Fibroblast of gingiva (primary cell): ENCODE results near the gene CHKA.
"Not testable (repeated sequence)": the region's sequence is repeated elsewhere in the genome, so short reads cannot be mapped to it uniquely, and the experiment has no call there.

Source experiments
- DNase-seq: peaks from one replicate; pipeline ENCODE4 v3.0.0-alpha.2; 2011; ENCODE audit warnings: low read depth

The CHKA gene

GRCh38 chr11:68116126-68116525, 5.1 kb downstream of the CHKA start:
- DNase-seq, result no peak

GRCh38 chr11:68115285-68115684, 5.9 kb downstream of the CHKA start:
- DNase-seq, result no peak

- DNase-seq, result peak; percentile 72
Measured at GRCh38 chr11:68113986-68114385, 7.2 kb downstream of the CHKA start.

GRCh38 chr11:68107689-68108088, 13.5 kb downstream of the CHKA start:
- no peak for DNase-seq

GRCh38 chr11:68106165-68106940, 14.8 kb downstream of the CHKA start:
- DNase-seq, result no peak

- no peak for DNase-seq
Measured at GRCh38 chr11:68099474-68100405, 21.4 kb downstream of the CHKA start.

- DNase-seq, result no peak
Measured at GRCh38 chr11:68099057-68099456, 22.1 kb downstream of the CHKA start.

GRCh38 chr11:68096962-68097361, 24.2 kb downstream of the CHKA start:
- DNase-seq, result no peak

GRCh38 chr11:68093565-68093964, 27.6 kb downstream of the CHKA start:
- DNase-seq, result no peak

GRCh38 chr11:68092946-68093345, 28.2 kb downstream of the CHKA start:
- not testable (repeated sequence) for DNase-seq

- DNase-seq, result no peak
Measured at GRCh38 chr11:68092411-68092810, 28.8 kb downstream of the CHKA start.

GRCh38 chr11:68090706-68091105, 30.5 kb downstream of the CHKA start:
- no peak for DNase-seq

- no peak for DNase-seq
Measured at GRCh38 chr11:68090287-68090686, 30.9 kb downstream of the CHKA start.

GRCh38 chr11:68089679-68090078, 31.5 kb downstream of the CHKA start:
- DNase-seq, result no peak

GRCh38 chr11:68083517-68083916, 37.7 kb downstream of the CHKA start:
- no peak for DNase-seq

- no peak for DNase-seq
Measured at GRCh38 chr11:68082481-68082880, 38.7 kb downstream of the CHKA start.

GRCh38 chr11:68081691-68082090, 39.5 kb downstream of the CHKA start:
- DNase-seq, result no peak

- DNase-seq, result no peak
Measured at GRCh38 chr11:68080860-68081259, 40.3 kb downstream of the CHKA start.

GRCh38 chr11:68077617-68078582, 43.3 kb downstream of the CHKA start:
- DNase-seq, result no peak

GRCh38 chr11:68076371-68077042, 44.7 kb downstream of the CHKA start:
- no peak for DNase-seq

GRCh38 chr11:68074584-68075352, 46.4 kb downstream of the CHKA start:
- no peak for DNase-seq
